Endothelial cell of hepatic sinusoid (primary cell): ENCODE data around the gene SGTB.
"Not testable (repeated sequence)": the region's sequence is repeated elsewhere in the genome, so short reads cannot be mapped to it uniquely, and the experiment has no call there.

ENCODE experiments used
- in situ Hi-C: cut with HindIII; loops from 2 replicates; pipeline ENCODE4 v1.10.0; 2017; ENCODE audit warnings: low sequenced_read_pairs

Gene SGTB

DNA sequence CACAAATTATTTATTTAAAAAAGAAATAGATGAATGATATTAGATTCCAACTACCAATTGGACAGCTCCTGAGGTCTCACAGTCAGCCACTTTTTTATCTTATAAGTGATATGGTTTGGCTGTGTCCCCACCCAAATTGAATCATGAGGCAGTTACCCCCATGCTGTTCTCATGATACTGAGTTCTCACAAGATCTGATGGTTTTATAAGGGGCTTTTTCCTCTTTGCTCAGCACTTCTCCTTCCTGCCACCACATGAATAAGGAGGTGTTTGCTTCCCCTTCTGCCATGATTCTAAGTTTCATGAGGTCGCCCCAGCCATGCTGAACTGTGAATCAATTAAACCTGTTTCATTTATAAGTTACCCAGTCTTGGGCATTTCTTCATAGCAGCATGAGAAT is 13.0 kb upstream of the SGTB start:
- in situ Hi-C loops = no loop called here

DNA sequence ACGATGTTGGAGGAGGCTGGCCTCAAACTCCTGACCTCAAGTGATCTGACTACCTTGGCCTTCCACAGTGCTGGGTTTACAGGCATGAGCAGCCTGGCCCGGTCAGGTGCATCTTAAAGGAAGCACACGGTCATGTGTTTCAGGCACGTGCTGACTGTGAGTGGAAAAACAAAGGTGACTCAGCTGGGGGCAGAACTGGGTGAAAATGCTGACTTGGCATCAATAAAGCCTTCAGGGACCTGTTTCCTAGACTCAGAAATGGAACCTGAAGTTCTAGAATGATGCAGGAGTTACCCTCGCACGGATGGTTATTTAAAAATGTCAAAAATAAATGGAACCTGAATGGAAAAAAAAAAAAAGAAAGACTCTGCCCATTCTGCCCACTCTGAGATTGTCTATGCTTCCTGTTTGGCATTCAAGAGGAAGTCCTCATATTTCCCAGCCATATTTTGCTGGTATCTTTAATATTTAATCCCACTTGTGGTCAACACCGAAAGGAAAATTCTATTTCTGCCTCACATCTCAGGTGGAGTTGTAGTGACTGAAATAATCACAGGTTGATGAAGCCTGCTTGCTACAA is 12.4 kb upstream of the SGTB start:
- in situ Hi-C loops = not testable (repeated sequence)

DNA sequence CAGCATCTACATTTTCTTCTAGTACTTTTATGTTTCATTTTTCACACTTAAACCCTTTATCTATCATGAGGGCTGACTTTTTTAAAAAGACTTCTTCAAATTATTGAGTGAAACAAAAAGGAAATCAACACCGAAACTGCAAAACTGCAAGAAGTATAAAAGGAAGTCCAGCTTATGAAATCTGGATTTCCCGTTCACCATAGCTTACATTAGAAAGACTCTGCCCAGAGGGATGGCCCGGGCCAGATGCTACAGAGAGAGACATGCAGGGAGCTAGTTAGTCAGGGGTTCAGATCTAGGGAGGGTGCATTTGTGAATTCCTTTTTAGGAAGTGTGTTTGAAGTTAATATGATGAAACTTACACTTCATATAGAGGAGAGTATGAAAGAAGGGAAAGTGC is 10.1 kb upstream of the SGTB start:
- in situ Hi-C loops = not testable (repeated sequence)

DNA sequence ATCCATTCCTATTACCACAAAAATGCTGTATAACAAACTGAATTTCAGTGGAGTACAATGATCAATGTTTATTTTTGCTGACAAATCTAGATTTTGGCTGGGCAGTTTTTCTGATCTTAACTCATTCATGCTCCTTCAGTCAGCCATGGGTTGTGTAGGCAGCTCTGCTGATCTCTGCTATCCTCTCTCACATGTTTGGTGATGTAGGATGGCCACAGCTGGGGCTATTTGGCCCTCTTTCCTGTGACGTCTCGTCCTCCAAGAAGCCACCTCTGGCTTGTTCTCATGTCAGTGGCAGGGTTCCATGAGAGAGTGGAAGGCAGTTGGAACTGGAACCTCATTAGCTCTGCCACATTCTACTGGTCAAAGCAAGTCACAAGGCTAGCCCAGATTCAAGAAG is 9.0 kb upstream of the SGTB start:
- in situ Hi-C loops = no loop called here

DNA sequence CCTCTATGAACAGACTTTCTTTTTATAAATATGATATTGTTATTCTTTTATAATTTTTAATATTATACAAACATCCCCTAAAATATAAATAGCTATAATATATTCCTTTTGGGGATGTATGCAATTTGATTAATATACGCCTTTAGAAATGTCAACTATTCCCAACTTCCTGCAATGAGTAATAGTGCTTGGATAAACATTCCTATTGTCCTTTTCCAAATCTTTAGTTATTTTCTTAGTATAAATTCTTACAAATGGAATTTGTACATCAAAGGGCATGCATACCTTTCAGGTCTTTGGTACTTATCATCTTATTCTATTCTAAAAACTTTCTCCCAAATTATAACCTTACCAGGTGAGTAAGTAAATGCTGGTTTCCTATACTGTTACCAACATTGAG is 6.3 kb upstream of the SGTB start:
- in situ Hi-C loops = no loop called here

DNA sequence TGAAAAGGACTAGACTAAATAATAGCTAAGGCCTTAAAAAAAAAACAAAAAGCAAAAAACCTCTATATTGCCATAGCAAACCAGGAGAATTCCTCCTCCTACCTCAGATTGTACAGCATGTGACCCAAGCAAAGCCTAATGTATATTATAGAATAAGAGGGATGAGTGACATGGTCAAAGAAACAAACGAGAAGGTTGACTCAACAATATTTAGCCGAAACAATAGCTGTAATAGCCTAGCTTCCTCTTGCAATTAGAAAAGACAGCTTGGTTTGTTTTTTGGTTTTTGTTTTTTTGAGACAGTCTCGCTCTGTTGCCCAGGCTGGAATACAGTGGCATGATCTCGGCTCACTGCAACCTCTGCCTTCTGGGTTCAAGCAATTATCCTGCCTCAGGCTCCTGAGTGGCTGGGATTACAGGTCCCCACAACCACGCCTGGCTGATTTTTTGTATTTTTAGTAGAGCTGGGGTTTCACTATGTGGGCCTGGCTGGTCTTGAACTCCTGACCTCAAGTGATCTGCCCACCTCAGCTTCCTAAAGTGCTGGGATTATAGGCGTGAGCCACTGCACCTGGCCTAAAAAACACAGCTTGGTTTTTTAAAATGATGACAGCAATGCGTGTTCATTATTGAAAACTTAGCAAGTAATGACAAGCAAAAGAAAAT is 5.7 kb upstream of the SGTB start:
- in situ Hi-C loops = no loop called here

DNA sequence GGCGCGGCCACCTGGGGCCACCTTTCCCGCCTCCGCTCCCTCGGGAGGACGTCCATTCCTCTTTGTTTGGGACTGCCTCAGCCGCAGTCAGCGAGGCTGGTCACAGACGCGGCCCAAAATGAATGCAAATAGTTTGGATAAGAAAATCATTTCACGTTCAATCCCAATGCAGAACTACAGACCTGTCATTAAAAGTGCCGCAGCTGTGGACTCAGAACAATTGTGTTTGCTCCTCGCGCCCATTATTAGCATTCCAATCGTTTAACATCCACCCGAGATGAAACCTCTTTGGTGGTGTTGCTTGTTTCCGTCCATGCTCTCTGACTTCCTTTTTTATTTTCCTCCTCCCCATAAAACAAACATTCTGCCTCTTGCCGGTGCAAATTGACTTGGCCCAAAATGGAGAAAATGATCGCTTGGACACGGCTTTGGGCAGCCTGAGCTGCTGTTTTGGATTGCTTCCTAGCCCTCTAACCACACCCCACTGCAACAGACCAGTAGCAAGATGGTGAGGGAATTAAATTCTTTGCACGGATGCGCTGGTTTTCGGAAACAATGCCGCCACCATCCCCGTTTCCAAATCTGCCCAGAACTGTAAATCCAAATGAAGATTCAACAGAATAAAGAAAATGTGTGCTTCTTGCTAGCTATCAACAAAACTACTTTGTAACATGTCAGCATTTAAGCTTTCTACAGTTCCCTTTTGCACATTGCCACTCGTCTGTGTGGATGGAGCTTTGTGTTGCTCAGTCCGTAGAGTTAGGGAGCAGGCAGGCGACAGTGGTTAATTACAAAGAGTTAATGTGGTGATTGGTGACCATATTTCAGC is 880 bp upstream of the SGTB start:
- in situ Hi-C loops = loop anchor here (5.0 kb wide), 1 partner anchor 40 kb away; no protein-coding TSS in a partner anchor

DNA sequence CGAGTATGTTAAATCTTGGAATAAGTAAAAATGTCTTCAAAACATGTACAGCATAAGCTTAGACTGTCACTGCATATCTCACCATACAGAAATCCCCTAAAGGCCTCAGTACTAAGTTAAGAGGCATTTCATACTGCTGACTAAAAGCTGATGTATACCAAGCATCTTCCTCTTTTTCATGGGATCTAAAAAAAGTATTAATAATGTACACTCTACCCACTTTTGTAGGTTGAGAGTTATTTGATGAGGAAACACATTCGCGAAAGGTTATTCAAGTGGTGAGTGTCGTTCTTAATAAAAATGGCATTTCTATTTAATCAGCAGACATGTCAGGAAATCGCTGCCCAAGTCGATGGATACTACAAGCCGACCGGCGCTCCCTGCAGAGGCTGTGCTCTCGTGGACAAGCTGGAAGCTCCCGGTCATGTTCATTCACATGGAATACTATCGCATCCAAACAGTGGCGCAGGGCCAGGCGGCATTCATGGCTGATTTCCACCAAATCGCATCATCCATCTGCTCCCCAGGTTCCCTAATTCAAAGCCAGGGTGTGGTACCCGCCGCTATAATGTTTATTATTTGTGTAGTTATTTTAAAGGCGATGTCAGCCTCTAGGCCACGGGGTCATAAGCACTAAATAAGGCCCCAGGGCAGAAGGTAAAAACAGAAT is 724 bp downstream of the SGTB start:
- in situ Hi-C loops = loop anchor here (5.0 kb wide), 1 partner anchor 39 kb away; no protein-coding TSS in a partner anchor

DNA sequence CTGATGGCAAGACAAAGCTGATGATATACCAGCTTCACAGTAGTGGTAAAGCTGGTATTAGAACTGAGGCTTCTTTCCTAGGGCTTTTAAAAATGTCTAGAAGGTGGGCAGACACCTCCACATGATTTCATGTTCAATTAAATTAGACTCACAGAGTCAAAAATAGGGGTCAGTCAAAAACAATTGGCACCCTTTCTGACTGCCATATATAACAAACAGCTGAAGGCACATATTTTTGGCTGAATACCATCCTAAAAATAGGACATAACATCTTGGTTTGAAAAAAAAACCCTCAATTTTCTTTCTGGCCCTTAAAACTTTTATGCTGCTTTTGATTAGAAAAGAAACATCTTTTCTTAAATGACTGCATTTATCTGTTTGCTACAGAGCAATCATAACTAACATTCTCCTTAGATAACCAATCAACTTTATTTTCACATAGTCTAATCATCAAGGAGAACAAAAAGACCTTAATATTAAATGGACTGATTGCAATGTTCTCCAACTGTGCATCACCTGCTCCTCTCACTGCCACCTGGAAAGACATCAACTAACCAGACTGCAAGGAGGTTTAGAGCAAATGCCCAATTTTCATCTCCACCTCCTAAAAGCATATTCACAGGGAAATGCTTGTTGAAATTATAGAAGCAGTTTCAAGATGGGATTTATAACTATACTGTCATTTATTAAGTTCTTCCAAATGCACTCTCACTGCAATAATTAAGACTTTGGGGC is 3.2 kb downstream of the SGTB start:
- in situ Hi-C loops = no loop called here

DNA sequence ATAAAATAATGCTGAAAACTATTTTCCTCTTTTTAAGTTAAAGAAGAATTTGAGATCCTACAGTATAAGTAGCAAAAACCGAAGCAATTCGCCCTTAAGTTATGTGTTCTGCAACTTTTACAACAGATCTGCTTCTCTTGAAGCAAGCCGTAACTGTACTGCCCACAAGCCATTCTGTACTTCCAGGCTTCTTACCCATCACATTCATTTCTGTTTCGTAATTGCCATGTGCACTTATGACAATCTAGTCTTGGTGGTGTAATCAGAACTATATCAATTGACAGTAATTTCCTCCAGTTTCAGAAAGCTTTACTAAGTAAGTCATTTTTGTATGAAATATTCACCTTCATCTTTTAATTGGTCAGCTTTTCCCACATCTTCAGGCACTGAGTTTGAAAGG is 13.8 kb downstream of the SGTB start:
- in situ Hi-C loops = no loop called here

DNA sequence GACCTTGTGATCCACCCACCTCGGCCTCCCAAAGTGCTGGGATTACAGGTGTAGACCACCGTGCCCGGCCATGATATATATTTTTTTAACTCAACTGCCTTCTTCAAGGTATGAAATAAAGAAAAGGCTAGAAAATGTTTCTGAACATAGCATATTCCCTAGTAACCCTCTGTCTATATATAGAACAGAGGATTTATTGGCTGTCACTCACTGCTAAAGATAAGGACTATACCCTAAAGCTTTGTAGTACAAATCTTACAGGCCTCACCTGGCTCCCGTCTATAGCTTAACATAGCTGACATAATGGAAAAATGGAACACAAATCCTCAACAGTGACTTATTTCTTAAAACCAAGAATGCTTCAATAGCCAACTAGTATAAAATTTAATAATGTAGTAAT is 14.2 kb downstream of the SGTB start:
- in situ Hi-C loops = no loop called here

DNA sequence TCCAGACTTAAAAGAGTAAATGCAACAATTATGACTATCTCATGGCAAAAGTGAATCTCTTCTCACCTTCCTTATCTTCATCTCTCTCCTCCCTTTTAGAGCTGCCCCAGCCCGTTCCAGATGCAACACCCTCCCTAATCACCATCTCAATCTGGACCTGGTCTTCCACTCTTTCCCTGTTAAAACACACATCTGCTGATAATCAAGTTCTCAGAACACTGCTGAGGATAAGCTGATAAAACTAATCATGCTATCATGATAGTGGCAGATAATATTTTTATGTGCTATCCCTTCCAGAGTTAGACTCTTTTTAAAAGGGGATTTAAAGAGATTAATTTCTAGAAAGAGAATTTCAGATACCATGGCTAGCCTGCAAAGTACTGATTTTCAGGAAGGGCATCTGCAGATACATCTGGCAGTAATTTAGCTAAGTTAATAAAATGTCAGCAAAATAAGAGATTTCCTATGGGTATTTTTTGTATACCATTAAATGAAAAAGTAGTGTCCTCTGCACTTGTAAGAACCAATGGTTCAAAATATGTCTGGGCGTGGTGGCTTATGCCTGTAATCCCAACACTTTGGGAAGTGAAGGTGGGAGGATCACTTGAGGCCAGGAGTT is 17.2 kb downstream of the SGTB start:
- in situ Hi-C loops = no loop called here

DNA sequence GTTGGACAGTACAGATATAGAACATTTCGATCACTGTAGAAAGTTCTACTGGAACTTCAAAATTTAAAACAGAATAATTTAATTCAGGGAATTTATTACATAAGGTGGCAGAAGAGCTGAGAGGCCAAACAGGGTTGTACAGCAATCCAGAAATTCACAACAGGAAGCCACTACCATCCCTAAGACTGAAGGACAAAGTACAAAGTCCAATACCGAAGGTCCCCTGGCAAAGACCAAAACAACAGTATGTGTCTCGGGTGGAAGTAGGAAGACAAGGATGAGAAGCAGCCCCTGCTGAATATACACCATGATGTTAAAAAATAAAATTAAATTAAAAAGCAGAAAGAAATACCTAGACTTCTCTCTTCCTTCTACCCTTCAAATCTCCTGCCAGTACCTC is 19.9 kb downstream of the SGTB start:
- in situ Hi-C loops = no loop called here

DNA sequence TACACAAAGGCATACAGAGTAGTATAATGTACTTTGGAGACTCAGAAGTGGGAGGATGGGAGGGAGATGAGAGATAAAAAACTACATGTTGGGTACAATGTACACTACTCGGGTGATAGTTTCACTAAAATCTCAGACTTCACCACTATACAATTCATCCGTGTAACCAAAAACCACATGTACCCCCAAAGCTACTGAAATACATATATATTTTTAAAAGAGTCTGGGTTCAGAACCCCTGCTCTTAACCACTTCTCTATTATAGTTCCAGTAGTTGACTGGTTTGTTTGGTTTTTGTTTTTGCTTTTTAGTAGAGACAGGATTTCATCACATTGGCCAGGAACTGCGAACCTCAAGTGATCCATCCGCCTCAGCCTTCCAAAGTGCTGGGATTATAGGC is 22.6 kb downstream of the SGTB start:
- in situ Hi-C loops = no loop called here

DNA sequence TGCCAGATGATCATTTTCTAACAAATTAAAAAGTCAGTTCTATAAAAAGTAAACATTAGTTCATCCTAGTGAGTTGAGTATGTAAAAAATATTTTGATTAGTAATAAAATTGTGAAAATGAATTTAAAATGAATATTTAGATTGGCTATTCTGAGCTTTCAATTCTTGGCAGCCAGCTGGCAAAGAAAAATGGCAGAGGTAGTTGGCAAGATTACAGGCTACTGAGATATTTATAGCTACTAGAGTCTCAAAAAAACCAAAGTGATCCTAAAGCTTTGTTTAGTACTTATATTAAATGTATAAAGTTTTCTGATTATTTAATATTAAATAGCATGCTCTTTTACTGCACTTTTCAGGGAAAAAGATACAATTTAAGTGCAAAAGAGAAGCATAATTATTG is 25.0 kb downstream of the SGTB start:
- in situ Hi-C loops = no loop called here

DNA sequence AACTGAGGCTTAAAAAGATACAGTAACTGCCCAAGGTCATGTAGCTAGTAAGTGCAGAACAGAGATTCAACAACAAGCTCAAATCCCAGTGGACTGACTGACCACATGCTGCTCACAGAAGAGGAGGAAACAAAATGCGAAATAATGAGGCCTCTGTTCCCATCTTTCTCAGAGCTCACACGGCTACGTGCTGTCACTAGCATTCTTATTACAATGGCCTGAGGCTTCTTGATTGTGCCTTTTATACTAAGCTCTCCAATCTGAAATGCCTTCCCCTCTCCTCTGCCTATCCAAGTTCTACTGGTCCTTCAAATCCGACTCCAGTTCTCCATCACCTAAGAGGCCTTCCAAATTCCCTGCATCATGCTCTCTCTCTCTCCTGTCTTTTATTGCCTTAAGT is 26.0 kb downstream of the SGTB start:
- in situ Hi-C loops = no loop called here

DNA sequence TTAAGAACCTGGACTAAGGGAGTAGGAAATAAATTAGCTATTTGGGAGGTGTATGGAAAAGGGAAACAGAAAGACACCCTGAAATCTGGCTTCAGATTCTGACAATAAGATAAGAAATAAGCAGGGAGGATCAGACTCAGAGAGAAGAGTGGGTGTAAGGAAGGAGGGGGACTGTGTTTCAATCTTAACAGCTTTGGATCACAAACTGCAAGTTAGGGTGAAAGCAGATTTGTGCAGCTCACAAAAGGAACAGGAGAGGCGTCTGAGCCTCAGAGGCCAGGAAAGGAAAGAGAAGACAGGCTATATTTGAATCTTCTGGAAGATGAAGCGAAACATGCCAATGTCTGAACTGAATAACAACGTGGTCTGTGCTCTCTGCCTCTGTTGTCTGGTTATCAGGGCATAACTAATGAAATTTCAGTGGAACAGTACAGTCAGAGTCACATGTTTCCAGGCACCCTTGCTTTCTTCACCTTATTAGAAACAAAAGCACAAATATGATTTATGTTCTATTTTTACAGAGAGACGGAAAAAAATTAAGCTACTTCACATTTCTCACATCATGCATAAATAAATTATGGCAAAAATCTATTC is 26.6 kb downstream of the SGTB start:
- in situ Hi-C loops = no loop called here

DNA sequence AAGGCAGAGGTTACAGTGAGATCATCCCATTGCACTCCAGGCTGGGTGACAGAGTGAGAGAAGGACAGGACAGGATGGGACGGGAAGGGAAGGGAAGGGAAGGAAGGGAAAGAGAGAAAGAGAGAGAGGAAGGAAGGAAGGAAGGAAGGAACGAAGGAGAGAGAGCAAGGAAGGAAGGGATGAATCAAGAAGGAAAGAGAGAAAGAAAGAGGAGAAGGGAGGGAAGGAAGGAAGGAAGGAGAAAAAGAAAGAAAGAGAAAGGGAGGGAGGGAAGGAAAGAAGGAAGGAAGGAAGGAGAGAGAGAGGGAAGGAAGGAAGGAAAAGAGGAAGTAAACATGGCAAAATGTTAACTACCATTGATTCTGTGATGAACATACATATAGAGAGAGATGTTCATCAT is 28.8 kb downstream of the SGTB start:
- in situ Hi-C loops = no loop called here

DNA sequence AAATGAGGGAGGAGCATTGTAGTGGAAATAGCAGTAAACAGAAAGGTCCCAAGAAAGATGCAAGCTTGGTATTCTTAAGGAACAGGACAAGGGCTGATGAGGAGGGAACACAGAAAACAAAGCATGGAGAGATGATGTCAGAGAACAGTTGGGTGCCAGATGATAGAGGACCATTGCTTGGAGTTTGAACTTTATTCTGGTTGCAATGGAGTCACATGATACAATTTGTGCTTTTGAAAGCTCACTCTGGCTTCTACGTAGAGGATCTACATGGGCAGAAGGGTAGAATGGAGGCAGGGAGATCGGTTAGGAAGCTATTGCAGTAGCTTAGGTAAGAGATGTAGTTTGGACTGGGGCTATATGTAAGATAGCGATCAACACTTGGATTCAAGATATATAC is 39.8 kb downstream of the SGTB start:
- in situ Hi-C loops = loop anchor here (5.0 kb wide), 2 partner anchors 40 to 55 kb away; partner anchors contain the start of genes NLN, SGTB, SHLD3 and TRAPPC13

DNA sequence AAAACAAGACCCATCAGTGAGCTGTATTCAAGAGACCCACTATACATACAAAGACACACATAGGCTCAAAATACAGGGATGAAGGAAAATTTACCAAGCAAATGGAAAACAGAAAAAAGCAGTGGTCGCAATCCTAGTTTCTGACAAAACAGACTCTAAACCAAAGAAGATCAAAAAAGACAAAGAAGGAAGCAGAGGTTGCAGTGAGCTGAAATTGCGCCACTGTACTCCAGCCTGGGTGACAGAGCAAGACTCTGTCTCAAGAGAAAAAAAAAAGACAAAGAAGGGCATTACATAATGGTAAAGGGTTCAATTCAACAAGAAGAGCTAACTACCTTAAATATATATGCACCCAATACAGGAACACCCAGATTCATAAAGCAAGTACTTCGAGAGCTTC is 45.9 kb downstream of the SGTB start:
- in situ Hi-C loops = not testable (repeated sequence)
